ENCODE results near the gene TRNT1. TPM values are rescaled to one million over a fixed set of nuclear protein-coding genes. Genes with fewer than 3 reads are reported as not detected.
A peak's percentile ranks its signal among the peaks of the same experiment; 100 is the strongest.

TRNT1 gene
- total RNA-seq, 1 experiment from 2014 or later, result 11.5 TPM

GRCh38 chr3:3178498-3179328, 52.0 kb downstream of the TRNT1 start:
- no peak for DNase-seq (ENCODE audit: low read depth)

GRCh38 chr3:3179407-3180094, 52.8 kb downstream of the TRNT1 start, which contains the start of gene CRBN:
Gene CRBN (minus strand): TSS chr3:3179691. CDS start chr3:3179687, 4 bp downstream.
- peak; percentile 75 for DNase-seq (ENCODE audit: low read depth)

- no peak for DNase-seq (ENCODE audit: low read depth)
Observed at GRCh38 chr3:3180456-3180855, 53.7 kb downstream of the TRNT1 start.

GRCh38 chr3:3184876-3185275, 58.1 kb downstream of the TRNT1 start:
- no peak for DNase-seq (ENCODE audit: low read depth)

- no peak for DNase-seq (ENCODE audit: low read depth)
Observed at GRCh38 chr3:3189102-3189727, 62.5 kb downstream of the TRNT1 start.

GRCh38 chr3:3189961-3190360, 63.2 kb downstream of the TRNT1 start:
- DNase-seq (ENCODE audit: low read depth), result no peak

- no peak for DNase-seq (ENCODE audit: low read depth)
Observed at GRCh38 chr3:3191675-3192285, 65.0 kb downstream of the TRNT1 start.

- no peak for DNase-seq (ENCODE audit: low read depth)
Observed at GRCh38 chr3:3192286-3192675, 65.5 kb downstream of the TRNT1 start.

- DNase-seq (ENCODE audit: low read depth), result no peak
Observed at GRCh38 chr3:3194861-3195260, 68.1 kb downstream of the TRNT1 start.

- DNase-seq (ENCODE audit: low read depth), result no peak
Observed at GRCh38 chr3:3196148-3196861, 69.6 kb downstream of the TRNT1 start.

Other genes with a start within 250 kb of the TRNT1 start
- gene IL5RA, start 16.6 kb upstream of the TRNT1 start, total RNA-seq (2014; rRNA removed; shearing (Covaris generic)), result not detected in 2 replicates
- 45.2 and 74.0 TPM in 2 replicates for gene CRBN, start 52.8 kb downstream of the TRNT1 start, total RNA-seq (2014; rRNA removed; shearing (Covaris generic))